NCI-H1436 (cell line): ENCODE results near the gene CALM3.
A peak's percentile ranks its signal among the peaks of the same experiment; 100 is the strongest.

Experiments used
- DNase-seq: peaks from one replicate; lab custom pipeline; 2025; lab: John Stamatoyannopoulos, UW

The CALM3 gene

DNA sequence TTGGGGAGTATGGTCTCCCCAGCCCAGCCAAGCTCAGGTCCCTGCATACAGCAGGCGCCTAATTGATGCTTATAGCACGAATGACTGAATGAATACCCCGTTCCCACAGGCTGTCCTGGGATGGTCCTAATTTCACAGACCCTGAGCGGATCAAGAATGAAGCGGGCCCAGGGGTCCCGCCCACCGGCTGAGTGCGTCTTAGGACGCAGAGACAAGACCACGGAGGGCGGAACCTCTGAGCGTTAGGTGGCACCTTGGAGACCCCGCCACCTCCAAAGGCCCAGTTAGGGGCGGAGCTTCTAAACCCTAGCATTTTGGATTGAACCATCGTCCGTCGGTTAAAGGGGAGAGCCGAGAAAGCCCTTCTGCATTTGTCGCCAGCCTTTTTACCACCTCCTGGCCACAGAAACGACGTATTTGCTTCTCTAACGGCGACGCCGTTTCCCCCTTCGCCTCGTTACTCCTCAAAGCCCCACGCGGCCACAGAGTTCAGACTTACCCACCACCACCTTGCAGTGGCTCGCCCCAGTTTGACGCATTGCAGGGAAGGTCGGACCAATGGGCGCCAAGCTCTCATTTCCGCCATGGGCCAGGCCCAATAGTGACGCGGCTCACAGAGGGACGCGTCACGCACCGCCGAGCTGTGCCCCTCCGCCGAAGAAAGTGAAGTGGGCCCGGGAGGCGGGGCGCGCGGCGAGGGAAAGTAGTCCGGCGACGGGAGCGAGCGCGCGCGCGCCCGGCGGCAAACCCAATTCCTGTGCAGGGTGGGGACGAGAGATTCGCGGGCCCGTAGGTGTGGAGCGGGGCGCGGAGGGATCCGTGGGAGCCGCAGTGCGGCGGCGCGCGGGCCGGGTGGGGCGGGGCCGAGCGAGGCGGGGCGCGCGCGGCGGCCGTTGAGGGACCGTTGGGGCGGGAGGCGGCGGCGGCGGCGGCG is 479 bp upstream of the CALM3 start:
- peak; percentile 96 for DNase-seq

DNA sequence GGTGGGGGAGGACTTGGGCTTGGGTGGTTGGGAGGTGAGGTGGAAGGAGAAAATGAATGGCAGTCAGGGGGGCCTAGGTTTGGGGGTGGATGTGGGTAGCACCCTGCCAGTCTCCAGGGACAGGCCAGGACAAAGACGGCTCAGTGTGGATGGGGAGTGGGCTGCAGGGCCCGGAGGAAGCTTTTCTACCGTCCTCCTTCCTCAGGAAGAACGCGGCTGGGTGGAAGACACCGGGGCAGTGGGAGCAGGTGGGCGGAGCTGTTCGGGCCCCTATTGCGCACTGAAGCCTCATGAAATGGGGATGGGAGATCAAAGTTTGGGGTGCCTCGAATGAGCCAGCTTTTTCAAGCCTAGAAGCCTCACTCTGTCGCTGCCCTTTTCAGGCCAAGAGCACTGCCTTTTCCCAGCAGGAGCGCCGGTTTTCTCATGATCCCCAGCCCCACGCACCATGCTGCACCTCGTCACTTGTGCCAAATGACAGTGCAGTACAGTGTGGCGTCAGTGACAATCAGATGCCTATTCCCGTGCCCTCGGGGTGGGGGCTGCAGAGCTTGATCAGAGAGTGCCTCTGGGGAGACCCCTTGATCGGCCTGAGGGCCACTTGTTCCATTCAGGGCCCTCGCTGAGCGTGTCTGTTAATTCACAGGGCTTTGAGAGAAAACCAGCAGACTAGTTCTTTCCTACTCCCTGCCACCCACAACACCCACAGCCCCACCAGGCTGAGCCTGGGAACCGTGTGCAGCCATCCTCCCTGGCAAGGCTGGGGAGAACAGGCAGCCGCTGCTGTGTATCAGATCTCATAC is 1.5 kb downstream of the CALM3 start:
- no peak for DNase-seq

DNA sequence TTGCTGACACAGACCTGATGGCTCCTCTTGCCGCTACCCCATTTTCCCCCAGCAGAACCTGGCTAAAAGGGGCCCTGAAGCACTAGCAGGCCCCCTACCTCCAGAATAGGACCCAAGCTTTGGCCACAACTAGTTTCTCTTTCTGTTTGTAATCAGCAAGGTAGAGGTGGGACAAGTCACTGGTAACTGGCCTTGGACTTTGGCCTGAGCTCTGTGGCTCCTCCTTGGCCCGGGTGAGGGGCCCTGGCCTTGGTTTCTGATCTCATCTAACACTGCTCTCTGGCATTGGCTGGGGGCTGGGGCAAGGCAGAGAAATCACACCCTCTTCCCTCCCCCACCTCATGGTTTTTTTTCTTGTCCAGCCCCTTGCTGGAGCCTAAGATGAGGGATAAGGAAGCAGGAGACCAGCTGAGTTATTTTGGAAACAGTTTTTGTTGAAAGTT is 2.1 kb downstream of the CALM3 start:
- no peak for DNase-seq

DNA sequence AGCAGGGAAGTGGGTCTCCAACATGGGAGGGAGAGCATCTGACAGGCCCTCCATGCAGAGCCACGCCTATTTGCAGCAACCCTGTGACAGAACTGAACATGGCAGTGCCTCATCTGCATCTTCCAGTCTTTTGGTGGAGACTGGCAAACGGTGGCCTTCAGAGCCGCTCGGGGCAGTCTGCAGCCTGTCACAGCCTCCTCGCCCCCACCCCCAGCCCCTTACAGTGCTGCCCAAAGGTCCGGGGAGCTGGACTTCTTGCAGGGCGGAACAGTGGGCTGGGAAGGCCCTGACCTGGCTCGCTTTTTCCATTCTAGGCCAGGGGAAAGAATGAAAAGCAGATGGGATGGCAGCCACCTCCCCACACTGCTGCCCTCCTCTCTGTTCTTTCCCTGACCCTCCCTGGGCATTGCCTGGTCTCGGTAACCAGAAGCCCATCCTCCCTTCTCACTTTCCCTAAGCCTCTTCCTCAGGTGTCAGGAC is 2.7 kb downstream of the CALM3 start:
- DNase-seq: no peak

DNA sequence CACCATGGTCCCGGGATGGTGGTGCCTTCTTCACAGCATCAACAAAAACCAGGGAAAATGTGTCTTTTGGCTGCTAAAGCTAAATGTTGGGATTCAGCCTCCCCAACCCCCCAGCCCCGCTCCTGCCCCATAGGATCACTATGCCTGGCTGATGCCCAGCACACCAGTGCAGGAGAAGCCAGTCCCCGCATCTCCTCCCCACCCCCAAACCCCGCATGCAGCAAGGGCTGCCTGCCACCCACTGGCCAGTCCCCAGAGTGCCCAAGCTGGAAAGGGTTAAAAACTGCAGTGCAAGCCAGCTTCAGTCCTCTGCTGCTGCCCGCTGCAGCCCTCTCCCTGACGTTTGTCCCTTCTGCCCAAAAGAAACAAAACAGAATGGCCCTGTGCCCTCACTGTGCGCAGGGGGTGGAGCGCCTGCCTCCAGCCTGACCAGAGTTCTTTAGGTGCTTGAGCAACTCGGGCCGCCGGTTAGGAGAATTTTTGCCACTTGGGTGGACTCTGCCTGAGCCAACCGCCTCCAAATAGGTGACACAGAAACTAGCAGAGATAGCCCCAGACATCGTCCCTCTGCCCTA is 3.7 kb downstream of the CALM3 start:
- DNase-seq: no peak

DNA sequence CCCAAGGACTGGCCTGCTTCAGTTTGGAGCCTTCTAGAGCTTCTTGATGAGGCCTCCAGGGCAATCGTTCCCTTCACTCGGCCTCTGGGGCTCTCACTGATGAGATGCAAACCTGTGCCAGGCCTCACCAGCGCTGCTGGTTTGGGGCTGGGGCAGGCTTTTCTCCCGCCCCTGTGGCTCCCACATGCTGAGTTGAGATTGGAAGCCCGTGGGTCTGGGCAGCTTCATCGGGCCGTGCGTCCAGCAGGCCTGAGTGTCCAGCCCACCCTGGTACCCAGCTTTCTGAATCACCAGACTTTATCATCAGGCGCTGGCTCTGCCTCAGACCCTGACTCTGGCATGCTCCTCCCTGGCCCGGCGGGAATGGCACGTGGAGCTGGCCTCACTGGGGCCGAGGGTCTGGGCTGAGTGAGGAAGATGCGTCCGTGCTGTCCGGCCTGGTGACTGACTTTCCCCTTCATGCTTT is 4.3 kb downstream of the CALM3 start:
- DNase-seq: no peak

DNA sequence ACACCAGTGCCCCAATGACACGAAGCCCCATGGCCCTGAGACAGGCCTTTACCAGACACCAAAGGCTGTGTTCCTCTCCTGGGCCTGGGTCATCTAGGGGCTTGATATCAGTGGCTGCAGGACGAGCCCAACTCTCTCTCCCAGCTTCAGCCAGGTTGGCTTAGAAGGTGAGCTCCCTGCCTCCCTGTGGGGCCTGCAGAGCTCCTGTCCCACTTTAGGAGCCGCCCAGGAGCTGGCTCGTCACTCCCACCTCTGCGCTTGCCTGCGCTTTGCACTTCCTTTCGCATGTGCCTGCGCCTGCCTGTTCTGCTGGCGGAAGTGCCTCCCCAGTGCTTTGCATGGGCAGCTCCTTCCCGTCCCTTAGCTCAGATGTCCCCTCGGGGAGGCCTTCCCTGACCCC is 4.9 kb downstream of the CALM3 start:
- DNase-seq: no peak

DNA sequence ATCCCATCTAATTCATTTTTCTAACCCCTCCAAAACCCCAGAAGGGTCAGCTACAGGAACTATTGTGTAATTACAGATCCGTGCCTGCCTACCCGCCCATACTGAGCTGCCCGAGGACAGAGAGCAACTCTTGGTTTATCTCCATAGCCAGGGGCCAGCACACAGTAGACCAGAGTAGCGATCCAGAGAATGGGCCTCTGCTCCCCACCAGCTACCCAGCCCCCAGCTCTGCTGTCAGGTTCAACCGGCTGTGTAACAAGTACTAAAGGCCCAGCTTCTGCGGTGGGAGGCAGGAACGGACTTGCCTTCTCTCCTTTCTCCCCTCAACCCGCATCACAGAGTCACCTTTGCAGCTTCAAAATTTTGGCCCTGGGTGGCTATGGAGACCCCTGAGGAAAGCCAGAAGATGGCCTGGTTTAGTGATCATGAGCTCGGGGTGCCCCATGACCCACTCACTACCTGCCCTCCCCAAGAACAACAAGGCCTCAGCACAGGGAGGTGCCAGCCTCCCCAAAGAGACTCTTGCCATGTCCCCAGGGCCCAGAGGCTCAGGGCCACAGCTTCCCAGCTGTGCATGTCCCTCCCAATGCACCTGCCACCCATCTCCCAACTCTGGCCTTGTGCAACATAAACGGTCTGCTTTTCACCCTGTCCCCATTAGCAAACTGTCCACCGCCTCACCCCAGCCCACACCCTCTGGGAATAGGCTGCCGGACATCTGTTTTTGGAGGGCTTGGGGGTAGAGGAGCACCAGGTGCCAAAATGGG is 5.7 kb downstream of the CALM3 start:
- no peak for DNase-seq

DNA sequence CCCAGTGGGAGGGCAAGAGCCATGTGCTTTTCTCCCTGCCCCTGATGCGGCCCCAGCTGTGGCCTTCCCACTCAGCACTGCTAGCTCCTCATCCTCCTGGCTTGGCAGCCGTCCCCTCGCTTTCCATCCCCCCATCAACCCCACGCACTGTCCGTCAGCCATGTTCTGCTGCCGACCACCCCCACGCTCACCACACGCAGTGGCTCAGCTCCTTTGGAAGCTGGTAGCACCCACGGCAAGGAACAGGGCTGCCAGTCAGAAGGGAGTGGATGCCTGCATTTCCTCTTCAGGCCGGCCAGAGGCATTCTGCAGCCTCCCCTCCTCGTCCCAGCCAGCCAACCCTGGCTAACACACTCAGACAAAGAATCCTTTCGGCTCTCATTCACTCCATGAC is 6.3 kb downstream of the CALM3 start:
- no peak for DNase-seq

DNA sequence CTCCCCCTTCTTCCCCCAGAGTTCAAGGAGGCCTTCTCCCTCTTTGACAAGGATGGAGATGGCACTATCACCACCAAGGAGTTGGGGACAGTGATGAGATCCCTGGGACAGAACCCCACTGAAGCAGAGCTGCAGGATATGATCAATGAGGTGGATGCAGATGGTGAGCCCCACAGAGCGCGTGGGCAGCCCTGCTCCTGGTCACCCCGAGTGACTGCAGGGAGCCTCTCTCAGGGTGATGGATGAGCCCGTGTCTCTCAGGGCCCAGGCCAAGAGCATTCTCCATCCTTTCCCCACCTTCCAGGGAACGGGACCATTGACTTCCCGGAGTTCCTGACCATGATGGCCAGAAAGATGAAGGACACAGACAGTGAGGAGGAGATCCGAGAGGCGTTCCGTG is 7.0 kb downstream of the CALM3 start:
- no peak for DNase-seq

DNA sequence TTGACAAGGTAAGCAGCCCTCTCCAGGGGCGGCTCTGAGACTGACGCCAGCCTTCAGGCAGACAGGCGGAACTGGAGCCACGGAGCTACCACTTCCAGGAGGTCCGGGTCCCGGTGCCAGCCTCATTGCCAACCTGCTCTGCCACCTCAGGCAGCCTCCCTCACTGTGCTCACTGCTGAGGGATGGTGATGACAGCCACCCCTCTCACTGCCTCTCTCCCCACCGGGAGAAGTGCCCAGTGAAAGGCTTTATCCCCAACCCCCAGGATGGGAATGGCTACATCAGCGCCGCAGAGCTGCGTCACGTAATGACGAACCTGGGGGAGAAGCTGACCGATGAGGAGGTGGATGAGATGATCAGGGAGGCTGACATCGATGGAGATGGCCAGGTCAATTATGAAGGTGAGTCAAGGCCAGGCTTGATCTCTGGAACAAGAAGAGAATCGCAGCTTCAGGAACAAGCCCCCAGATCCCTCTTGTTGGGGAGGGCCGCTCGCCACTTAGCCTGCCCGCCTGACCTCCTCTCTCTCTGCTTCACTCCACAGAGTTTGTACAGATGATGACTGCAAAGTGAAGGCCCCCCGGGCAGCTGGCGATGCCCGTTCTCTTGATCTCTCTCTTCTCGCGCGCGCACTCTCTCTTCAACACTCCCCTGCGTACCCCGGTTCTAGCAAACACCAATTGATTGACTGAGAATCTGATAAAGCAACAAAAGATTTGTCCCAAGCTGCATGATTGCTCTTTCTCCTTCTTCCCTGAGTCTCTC is 7.6 kb downstream of the CALM3 start:
- DNase-seq: no peak

DNA sequence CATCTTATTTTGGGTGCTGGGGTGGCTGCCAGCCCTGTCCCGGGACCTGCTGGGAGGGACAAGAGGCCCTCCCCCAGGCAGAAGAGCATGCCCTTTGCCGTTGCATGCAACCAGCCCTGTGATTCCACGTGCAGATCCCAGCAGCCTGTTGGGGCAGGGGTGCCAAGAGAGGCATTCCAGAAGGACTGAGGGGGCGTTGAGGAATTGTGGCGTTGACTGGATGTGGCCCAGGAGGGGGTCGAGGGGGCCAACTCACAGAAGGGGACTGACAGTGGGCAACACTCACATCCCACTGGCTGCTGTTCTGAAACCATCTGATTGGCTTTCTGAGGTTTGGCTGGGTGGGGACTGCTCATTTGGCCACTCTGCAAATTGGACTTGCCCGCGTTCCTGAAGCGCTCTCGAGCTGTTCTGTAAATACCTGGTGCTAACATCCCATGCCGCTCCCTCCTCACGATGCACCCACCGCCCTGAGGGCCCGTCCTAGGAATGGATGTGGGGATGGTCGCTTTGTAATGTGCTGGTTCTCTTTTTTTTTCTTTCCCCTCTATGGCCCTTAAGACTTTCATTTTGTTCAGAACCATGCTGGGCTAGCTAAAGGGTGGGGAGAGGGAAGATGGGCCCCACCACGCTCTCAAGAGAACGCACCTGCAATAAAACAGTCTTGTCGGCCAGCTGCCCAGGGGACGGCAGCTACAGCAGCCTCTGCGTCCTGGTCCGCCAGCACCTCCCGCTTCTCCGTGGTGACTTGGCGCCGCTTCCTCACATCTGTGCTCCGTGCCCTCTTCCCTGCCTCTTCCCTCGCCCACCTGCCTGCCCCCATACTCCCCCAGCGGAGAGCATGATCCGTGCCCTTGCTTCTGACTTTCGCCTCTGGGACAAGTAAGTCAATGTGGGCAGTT is 8.6 kb downstream of the CALM3 start:
- DNase-seq: no peak

DNA sequence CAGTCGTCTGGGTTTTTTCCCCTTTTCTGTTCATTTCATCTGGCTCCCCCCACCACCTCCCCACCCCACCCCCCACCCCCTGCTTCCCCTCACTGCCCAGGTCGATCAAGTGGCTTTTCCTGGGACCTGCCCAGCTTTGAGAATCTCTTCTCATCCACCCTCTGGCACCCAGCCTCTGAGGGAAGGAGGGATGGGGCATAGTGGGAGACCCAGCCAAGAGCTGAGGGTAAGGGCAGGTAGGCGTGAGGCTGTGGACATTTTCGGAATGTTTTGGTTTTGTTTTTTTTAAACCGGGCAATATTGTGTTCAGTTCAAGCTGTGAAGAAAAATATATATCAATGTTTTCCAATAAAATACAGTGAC is 9.3 kb downstream of the CALM3 start:
- no peak for DNase-seq

DNA sequence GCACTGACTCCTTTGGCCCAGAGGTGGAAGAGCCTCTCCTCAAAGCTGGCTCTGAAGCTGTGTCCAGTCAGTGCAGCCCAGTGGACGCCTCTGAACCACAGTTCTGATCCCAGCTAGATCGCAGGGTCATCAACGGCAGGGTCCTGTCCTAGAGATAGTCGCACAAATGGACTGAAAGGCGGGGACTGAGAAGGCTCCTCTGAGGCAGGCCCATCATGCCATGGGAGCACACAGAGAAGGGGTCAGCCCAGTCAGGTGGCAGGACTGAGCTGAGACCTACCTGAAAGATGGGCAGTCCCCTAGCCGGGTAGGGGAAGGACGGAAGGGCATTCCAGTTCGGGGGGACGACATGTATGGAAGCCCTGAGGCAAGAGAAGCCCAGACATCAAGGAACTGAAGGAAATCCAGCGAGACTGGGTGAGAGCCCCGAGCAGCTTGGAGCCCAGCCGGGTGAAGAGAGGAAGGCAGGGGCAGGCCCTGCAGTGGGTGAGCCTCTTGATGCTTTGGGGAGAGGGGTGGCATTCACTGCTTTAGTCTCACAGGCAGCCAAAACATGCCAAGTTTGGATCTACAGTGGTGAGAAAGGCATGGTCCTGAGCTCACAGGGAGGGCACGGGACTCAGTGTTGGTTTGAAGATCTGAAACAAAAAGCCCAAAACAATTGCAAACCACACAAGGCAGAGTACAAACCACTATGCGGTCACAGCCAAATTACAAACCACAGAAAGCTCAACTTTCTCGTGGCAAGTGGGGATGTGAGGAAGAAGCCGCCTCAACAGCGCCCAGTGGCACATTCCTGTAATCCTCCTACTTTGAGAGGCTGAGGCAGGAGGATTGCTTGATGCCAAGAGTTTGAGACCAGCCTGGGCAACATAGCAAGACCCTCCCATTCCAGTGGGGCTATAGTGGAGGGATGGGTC is 10.0 kb downstream of the CALM3 start:
- DNase-seq: no peak

DNA sequence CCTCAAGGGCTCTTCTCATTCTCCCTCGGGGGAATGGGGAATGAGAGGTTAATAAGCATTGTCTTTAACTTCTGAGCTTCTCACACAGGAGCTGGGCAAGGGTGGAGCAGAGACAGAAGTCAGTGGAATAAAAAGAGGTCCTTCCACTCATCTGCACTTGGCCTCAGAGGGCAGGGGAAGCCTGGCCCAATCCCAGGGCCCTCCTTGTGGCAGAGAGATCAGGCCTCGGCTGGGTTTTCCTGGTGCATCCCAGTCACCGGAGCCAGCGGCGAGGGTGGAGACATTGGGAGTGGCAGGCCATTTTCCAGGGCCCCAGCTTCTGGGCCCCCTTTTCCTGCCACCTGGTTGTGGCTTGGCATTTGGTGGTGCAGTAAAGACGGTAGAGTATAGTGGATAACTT is 10.6 kb downstream of the CALM3 start:
- no peak for DNase-seq

DNA sequence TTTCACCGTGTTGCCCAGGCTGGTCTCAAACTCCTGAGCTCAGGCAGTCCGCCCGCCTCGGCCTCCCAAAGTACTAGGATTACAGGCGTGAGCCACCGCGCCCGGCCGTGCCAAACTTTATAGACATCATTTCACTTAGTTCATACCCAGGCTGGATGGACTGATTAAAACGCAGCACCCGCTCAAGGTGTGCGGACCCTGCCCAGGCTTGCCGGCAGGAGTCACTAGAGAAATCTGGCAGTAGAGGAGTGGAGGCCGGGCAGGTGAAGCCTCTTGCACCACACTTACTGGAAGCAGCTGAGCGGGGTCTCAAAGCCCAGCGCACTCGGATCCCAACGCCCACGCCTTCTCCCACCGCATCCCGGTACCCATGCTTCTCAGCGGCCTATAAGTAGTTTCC is 12.4 kb downstream of the CALM3 start:
- no peak for DNase-seq

DNA sequence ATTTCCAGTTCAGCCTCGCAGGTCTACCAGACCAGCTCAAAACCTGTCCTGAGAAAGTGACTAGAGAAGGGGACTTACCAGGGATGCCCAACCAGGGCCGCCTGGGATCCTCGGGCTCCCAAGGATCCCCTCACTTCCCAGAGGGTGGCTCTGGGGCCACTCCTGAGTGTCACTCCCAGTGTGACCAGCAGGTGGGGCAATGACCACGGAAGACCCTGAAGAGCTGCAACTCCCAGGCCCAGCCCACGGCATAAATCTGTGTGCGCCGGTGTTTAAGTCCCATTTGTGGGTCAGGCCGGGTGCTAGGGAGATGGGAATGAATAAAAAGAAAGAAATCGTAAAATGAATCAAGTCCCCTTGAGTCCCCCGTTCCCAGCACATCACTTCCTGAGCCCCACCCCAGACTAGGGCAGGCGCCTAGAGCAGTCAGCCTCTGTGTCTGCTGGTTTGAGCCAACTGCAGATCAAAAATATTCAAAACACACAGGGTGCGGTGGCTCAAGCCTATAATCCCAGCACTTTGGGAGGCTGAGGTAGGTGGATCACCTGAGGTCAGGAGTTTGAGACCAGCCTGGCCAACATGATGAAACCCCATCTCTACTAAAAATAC is 13.1 kb downstream of the CALM3 start:
- DNase-seq: peak; percentile 74

DNA sequence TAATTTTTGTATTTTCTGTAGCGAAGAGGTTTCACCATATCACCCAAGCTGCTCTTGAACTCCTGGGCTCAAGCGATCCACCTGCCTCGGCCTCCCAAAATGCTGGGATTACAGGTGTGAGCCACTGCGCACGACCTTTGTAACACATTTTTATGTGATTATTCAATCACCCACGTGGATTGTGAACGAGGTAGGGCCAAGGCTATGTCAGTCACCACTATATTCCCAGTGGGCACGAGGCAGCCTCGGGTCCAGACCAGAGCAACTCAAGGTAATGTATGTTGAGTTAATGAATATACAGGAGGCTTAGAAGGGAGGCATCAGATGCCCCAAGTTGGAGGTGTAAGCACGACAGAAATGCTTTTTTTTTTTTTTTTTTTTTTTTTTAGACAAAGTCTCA is 14.8 kb downstream of the CALM3 start:
- no peak for DNase-seq
